Left ventricle myocardium inferior (tissue), 1 donor: ENCODE data around the gene KCNJ11. TPM values are rescaled to one million over a fixed set of nuclear protein-coding genes. Genes with fewer than 3 reads are reported as not detected.

ENCODE experiments used
- DNase-seq: peaks from one replicate; pipeline ENCODE4 v3.0.0-alpha.2; 2020
- H3K27ac ChIP-seq: fragments of 200-600 bp; replicated peaks from 2 replicates; pipeline ENCODE4 v1.8.0; 2021
- H3K27me3 ChIP-seq: fragments of 200-600 bp; 2 replicates; pipeline ENCODE4 v1.8.0; 2021; ENCODE audit warnings: low read depth
- H3K36me3 ChIP-seq: fragments of 200-600 bp; 2 replicates; pipeline ENCODE4 v1.8.0; 2021
- H3K4me1 ChIP-seq: fragments of 200-600 bp; 2 replicates; pipeline ENCODE4 v1.8.0; 2021
- H3K4me3 ChIP-seq: fragments of 200-600 bp; 2 replicates; pipeline ENCODE4 v1.8.0; 2021; ENCODE audit warnings: mild to moderate bottlenecking, moderate library complexity
- H3K9me3 ChIP-seq: fragments of 200-600 bp; replicated peaks from 2 replicates; pipeline ENCODE4 v1.8.0; 2021
- intact Hi-C: fragments of 100-400 bp; cut with micrococcal nuclease; formaldehyde crosslinking; loops from one replicate; pipeline ENCODE4 v1.11.0; 2022
- total RNA-seq: library from RNA; stranded (reverse); fragmentation: NEBNext Ultra II Directional; extraction: Animal tissue kit (Norgen Biotek cat#: 25700); gene quantifications from one replicate; pipeline ENCODE4 v1.2.1, GENCODE V29; 2021
- TF ChIP-seq, protein P1 (sequence below): fragments of 200-600 bp; IDR thresholded peaks from 2 replicates; pipeline ENCODE4 v1.8.0; 2021; ENCODE audit warnings: antibody characterized with exemption, mild to moderate bottlenecking, borderline replicate concordance
- donor health status: DM: no; HTN: yes; CAD: no; lungs with severe emphysema.

The KCNJ11 gene
- total RNA-seq, 1 donor from 2014 or later, result 17.5 TPM

DNA sequence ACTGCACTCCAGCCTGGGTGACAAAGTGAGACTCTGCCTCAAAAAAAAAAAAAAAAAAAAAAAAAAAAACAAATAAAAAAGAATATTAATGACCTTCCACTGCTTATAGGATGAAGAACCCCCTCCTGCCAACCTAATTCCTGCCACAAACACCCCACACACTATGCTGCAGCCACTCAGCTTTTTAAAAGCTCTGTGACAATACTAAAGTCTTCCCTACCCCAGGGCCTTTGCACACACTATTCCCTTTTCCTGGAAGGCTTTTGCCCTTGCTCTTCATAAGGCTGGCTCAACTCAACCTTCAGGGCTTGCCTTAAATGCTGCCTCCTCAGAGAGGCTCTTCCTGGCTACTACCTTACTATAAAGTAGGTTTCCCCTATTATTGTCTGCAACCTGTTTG, 10.8 kb upstream of the KCNJ11 start:
- intact Hi-C loops, result no loop called here
- H3K4me1 ChIP-seq, result peaks cover 8% of the 10 kb centered on the region
- H3K36me3 ChIP-seq, result no peaks in the 10 kb centered on the region
- TF ChIP-seq, protein P1, sequence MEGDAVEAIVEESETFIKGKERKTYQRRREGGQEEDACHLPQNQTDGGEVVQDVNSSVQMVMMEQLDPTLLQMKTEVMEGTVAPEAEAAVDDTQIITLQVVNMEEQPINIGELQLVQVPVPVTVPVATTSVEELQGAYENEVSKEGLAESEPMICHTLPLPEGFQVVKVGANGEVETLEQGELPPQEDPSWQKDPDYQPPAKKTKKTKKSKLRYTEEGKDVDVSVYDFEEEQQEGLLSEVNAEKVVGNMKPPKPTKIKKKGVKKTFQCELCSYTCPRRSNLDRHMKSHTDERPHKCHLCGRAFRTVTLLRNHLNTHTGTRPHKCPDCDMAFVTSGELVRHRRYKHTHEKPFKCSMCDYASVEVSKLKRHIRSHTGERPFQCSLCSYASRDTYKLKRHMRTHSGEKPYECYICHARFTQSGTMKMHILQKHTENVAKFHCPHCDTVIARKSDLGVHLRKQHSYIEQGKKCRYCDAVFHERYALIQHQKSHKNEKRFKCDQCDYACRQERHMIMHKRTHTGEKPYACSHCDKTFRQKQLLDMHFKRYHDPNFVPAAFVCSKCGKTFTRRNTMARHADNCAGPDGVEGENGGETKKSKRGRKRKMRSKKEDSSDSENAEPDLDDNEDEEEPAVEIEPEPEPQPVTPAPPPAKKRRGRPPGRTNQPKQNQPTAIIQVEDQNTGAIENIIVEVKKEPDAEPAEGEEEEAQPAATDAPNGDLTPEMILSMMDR, result no peak
- no peaks in the 10 kb centered on the region for H3K9me3 ChIP-seq
- H3K27ac ChIP-seq, result no peak overlapping the region
- no peak overlapping the region for H3K4me3 ChIP-seq
- H3K27me3 ChIP-seq, result no peaks in the 10 kb centered on the region
- DNase-seq, result no peak

- no peaks in the 10 kb centered on the region for H3K36me3 ChIP-seq
- TF ChIP-seq, protein P1, result no peak
- intact Hi-C loops, result no loop called here
- no peaks in the 10 kb centered on the region for H3K9me3 ChIP-seq
- no peak for DNase-seq
- H3K4me3 ChIP-seq, result no peak overlapping the region
- H3K27me3 ChIP-seq, result no peaks in the 10 kb centered on the region
- peaks cover 8% of the 10 kb centered on the region for H3K4me1 ChIP-seq
- no peak overlapping the region for H3K27ac ChIP-seq
Measured at GRCh38 chr11:17397311-17398002, 9.0 kb upstream of the KCNJ11 start.

DNA sequence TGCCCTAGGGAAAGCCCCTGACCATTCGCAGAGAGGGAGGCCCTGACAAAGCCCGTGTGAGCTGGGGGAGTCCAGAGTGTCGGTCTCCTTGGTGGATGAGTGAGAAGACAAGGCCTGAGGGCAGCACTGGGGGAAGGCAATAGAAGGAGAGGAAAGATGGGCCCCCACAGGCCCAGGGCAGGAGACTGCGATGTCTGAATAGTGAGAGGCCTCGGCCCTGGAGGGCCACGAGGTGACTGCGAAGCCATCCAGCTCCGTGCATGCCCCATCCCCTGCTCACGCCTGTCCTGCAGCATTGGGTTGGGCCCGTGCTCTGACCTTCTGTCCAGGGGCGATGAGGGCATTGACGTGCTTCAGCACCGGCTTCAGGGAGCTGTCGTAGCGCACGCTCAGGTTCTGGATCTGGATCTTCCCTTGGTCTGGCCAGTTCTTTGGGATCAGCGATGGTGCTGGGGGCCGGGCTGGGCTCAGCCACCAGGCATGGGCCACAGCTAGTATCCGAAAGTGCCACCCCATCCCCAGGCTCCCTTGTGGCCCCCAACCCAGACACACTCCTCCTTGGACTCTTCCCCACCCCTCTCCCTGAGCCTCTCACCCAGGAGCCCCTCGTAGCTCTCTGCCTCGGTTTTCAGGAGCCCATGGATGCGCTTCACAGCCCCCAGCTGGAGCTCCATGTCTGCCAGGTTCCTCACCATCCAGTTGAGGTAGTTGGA, 8.3 kb upstream of the KCNJ11 start:
- intact Hi-C loops, result no loop called here
- H3K4me1 ChIP-seq, result peaks cover 8% of the 10 kb centered on the region

DNA sequence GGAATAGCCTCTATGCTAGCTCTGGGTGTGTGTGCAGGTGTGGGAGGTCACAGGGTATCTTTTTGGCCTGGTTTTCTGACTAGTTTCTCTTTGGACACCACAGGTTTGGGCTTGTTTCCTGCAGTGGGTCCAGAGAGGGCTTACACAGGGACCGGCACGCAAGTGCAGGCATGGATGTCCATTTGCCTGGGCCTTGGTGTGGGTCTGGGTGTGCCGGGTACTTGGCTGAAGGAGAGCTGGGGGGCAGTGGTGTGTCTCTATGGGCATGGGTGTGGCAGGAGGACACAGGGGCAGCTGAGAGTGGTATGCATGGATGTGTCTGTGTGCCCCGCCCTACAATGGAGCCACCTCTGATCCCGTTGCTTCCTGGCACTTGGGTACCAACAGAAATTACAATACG, 7.5 kb upstream of the KCNJ11 start:
- TF ChIP-seq, protein P1, result no peak
- intact Hi-C loops, result no loop called here
- H3K36me3 ChIP-seq, result no peaks in the 10 kb centered on the region
- no peak for DNase-seq
- no peak overlapping the region for H3K27ac ChIP-seq
- H3K4me3 ChIP-seq, result no peak overlapping the region
- H3K27me3 ChIP-seq, result no peaks in the 10 kb centered on the region
- H3K9me3 ChIP-seq, result no peaks in the 10 kb centered on the region
- no peaks in the 10 kb centered on the region for H3K4me1 ChIP-seq

More for the DNA sequence above, 8.3 kb upstream of the KCNJ11 start:
- Histone ChIP-seq H3K27me3 (no peaks in the 10 kb centered on the region), H3K4me3 (no peak overlapping the region), H3K9me3 (no peaks in the 10 kb centered on the region), H3K36me3 (no peaks in the 10 kb centered on the region), H3K27ac (no peak overlapping the region)
- TF ChIP-seq, protein P1, result no peak
- no peak for DNase-seq

DNA sequence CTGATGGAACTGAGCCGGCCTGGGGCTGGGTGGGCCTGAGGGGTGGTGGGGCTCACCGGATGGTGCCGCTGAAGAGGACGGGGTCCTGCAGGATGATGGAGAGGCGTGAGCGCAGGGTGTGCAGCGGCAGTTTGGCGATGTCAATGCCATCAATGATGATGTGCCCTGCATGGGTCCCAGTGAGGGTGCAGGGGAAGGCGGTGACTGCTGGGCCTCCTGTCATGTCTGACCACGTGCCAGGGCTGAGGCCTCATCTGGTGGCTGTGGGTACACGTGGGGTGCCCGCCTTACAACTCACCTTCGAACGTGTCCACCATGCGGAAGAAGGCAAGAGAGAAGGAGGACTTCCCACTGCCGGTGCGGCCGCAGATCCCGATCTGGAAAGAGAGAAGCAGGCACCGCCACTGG, 7.1 kb upstream of the KCNJ11 start:
- no peak for DNase-seq
- H3K36me3 ChIP-seq, result no peaks in the 10 kb centered on the region
- TF ChIP-seq, protein P1, result no peak
- no peak overlapping the region for H3K4me3 ChIP-seq
- no peaks in the 10 kb centered on the region for H3K4me1 ChIP-seq
- intact Hi-C loops, result no loop called here
- no peak overlapping the region for H3K27ac ChIP-seq
- H3K27me3 ChIP-seq, result no peaks in the 10 kb centered on the region
- H3K9me3 ChIP-seq, result no peaks in the 10 kb centered on the region
